ENCODE measurements around the gene DISC1.
A peak's percentile ranks its signal among the peaks of the same experiment; 100 is the strongest.
"Not testable (repeated sequence)": the region's sequence is repeated elsewhere in the genome, so short reads cannot be mapped to it uniquely, and the experiment has no call there.

DISC1 gene

GRCh38 chr1:231613419-231614349 is 12.9 kb upstream of the DISC1 start:
- TF ChIP-seq, protein P1, sequence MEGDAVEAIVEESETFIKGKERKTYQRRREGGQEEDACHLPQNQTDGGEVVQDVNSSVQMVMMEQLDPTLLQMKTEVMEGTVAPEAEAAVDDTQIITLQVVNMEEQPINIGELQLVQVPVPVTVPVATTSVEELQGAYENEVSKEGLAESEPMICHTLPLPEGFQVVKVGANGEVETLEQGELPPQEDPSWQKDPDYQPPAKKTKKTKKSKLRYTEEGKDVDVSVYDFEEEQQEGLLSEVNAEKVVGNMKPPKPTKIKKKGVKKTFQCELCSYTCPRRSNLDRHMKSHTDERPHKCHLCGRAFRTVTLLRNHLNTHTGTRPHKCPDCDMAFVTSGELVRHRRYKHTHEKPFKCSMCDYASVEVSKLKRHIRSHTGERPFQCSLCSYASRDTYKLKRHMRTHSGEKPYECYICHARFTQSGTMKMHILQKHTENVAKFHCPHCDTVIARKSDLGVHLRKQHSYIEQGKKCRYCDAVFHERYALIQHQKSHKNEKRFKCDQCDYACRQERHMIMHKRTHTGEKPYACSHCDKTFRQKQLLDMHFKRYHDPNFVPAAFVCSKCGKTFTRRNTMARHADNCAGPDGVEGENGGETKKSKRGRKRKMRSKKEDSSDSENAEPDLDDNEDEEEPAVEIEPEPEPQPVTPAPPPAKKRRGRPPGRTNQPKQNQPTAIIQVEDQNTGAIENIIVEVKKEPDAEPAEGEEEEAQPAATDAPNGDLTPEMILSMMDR (IDR thresholded peaks at IDR 0.05; ENCODE audit: unreplicated experiment in 3 of 3) = no peak
- no peak overlapping the region for H3K4me3 Mint-ChIP-seq
- H3K9me3 Mint-ChIP-seq = peaks cover 8% of the 10 kb centered on the region
- H3K27me3 Mint-ChIP-seq (ENCODE audit: low read depth) = peaks cover 17% of the 10 kb centered on the region
- no peaks in the 10 kb centered on the region for H3K4me1 Mint-ChIP-seq
- H3K27ac Mint-ChIP-seq = no peak overlapping the region
- no peaks in the 10 kb centered on the region for H3K36me3 Mint-ChIP-seq (ENCODE audit: low read depth)

- Mint-ChIP-seq H3K4me1 (no peaks in the 10 kb centered on the region), H3K4me3 (no peak overlapping the region), H3K27me3 (ENCODE audit: low read depth) (peaks cover 18% of the 10 kb centered on the region), H3K9me3 (no peaks in the 10 kb centered on the region), H3K27ac (no peak overlapping the region), H3K36me3 (ENCODE audit: low read depth) (no peaks in the 10 kb centered on the region)
- TF ChIP-seq, protein P1 (IDR thresholded peaks at IDR 0.05; ENCODE audit: unreplicated experiment in 3 of 3) = no peak
Observed at GRCh38 chr1:231616667-231617066, 9.9 kb upstream of the DISC1 start.

DNA sequence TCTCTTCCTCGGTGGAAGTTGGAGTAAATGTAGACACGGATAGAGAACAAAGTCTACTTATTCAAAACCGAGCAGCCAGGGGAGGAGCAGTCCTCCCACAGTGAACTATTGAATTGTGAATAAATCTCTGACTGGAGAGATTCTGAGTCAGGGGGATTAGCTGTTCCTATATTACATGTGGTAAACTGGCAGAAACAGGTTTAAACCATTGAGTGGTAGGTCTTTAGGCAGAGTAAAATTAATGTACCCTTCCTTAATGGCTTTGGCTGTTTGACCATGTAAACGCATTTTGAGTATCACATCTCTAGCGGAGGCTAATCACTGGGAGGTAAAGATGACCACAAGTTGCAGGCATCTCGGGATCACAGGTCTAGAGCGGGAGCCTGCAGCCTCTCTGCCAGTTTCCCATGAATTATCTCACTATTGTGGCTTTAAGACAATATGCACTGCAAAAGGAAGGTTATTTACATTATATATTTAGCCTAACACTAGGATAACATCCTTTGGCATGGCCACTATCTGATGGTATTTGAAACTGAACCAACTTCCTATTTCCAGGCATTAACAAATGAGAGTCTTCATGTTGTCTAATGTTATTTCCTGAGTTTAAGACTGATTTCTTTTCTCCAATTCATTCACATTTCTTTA is 7.9 kb upstream of the DISC1 start:
- peaks cover 18% of the 10 kb centered on the region for H3K27me3 Mint-ChIP-seq (ENCODE audit: low read depth)
- no peaks in the 10 kb centered on the region for H3K4me1 Mint-ChIP-seq
- H3K27ac Mint-ChIP-seq = no peak overlapping the region
- TF ChIP-seq, protein P1 (IDR thresholded peaks at IDR 0.05; ENCODE audit: unreplicated experiment in 3 of 3) = no peak
- H3K9me3 Mint-ChIP-seq = no peaks in the 10 kb centered on the region
- no peak overlapping the region for H3K4me3 Mint-ChIP-seq
- no peaks in the 10 kb centered on the region for H3K36me3 Mint-ChIP-seq (ENCODE audit: low read depth)

DNA sequence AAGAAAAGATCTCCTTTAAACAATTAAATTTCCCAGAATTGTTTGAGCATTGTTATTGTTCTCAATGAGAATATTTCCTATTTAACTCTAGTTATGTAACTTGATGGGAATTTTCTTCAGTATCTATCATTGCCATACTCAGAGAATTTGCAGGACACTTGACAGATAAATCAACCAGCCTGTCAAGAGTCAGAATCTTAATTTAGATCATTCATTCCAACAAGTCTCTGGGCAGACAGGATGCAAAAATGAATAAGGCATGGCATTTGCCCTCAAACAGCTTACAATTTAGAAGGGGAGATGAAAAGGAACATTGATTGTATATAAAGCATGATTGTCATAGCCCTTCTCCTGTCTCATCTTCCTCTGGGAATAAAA is 7.3 kb upstream of the DISC1 start:
- H3K9me3 Mint-ChIP-seq = peaks cover under 1% of the 10 kb centered on the region
- H3K36me3 Mint-ChIP-seq (ENCODE audit: low read depth) = no peaks in the 10 kb centered on the region
- H3K4me1 Mint-ChIP-seq = no peaks in the 10 kb centered on the region
- H3K4me3 Mint-ChIP-seq = no peak overlapping the region
- TF ChIP-seq, protein P1 (IDR thresholded peaks at IDR 0.05; ENCODE audit: unreplicated experiment in 3 of 3) = no peak
- no peak overlapping the region for H3K27ac Mint-ChIP-seq
- peaks cover 21% of the 10 kb centered on the region for H3K27me3 Mint-ChIP-seq (ENCODE audit: low read depth)

- peaks cover 18% of the 10 kb centered on the region for H3K4me1 Mint-ChIP-seq
- H3K36me3 Mint-ChIP-seq (ENCODE audit: low read depth); H3K27ac Mint-ChIP-seq: not testable (repeated sequence)
Observed at GRCh38 chr1:231625042-231625441, 1.5 kb upstream of the DISC1 start.

GRCh38 chr1:231625975-231626534 is 535 bp upstream of the DISC1 start:
- no peaks in the 10 kb centered on the region for H3K36me3 Mint-ChIP-seq (ENCODE audit: low read depth)
- H3K27me3 Mint-ChIP-seq (ENCODE audit: low read depth) = peaks cover 26% of the 10 kb centered on the region

More at GRCh38 chr1:231625042-231625441, 1.5 kb upstream of the DISC1 start:
- Mint-ChIP-seq H3K4me3 (peak overlapping the region; percentile 39 to 63 (median 58)), H3K27me3 (ENCODE audit: low read depth) (peaks cover 27% of the 10 kb centered on the region)
- not testable (repeated sequence) for H3K9me3 Mint-ChIP-seq

More at GRCh38 chr1:231625975-231626534, 535 bp upstream of the DISC1 start:
- peaks cover 18% of the 10 kb centered on the region for H3K4me1 Mint-ChIP-seq
- TF ChIP-seq, protein P1 (IDR thresholded peaks at IDR 0.05; ENCODE audit: unreplicated experiment in 3 of 3) = no peak
- H3K9me3 Mint-ChIP-seq = peaks cover 8% of the 10 kb centered on the region
- H3K27ac Mint-ChIP-seq = peak overlapping the region; percentile 46 to 88 (median 67)
- H3K4me3 Mint-ChIP-seq = peak overlapping the region; percentile 88 to 92 (median 90)

Measured in nephron (organoid).